Measurements from ENCODE around the gene RAD9A.

Gene RAD9A

DNA sequence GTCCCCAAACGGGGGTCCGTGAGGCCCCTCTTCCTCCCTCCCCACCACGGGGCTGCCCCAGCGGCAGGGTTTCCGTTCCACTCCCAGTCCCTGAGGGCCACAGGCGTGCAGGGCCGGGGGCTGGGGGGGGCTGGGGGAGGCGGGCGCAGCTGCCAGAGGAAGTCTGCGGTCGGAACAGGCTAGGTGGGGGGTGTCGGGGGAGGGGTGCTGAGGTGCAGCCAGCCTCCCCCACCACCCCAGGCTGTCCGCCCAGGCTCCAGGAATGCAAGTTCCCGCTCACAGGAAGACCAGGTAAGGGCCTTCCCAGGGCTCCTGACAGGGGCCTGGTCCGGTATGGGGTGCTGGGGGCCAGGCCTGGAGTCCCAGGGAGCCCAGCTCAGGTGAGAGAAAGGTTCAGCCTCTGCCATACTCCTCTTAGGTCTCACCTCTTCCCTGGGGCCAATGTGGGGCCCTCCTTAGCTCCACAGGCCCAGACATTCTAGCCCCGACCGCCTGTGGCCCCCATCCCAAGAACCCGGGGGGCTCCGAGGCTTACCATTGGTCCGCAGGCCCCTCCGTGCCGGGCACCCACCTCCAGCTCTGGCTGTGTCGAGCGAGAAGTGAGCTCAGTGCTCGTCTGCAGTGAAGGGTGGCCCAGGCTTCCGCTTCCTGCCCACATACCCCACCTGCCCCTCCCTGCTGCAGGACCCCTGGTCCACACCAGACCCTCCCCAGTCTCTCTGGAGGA lies 45.5 kb downstream of the RAD9A start, which contains the start of gene PTPRCAP:
PTPRCAP (minus strand) TSS at position 601 of the 727 bp plus-strand sequence; CDS start at position 538, 63 bp downstream.
- DNase-seq (ENCODE audit: low read depth): peak; percentile 96
- TF ChIP-seq POLR2A (IDR thresholded peaks at IDR 0.05; ENCODE audit: extremely low read depth, insufficient read length): peak; percentile 96
- TF ChIP-seq, protein P1, sequence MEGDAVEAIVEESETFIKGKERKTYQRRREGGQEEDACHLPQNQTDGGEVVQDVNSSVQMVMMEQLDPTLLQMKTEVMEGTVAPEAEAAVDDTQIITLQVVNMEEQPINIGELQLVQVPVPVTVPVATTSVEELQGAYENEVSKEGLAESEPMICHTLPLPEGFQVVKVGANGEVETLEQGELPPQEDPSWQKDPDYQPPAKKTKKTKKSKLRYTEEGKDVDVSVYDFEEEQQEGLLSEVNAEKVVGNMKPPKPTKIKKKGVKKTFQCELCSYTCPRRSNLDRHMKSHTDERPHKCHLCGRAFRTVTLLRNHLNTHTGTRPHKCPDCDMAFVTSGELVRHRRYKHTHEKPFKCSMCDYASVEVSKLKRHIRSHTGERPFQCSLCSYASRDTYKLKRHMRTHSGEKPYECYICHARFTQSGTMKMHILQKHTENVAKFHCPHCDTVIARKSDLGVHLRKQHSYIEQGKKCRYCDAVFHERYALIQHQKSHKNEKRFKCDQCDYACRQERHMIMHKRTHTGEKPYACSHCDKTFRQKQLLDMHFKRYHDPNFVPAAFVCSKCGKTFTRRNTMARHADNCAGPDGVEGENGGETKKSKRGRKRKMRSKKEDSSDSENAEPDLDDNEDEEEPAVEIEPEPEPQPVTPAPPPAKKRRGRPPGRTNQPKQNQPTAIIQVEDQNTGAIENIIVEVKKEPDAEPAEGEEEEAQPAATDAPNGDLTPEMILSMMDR (IDR thresholded peaks at IDR 0.05; ENCODE audit: low read depth, low read length): no peak
- TF ChIP-seq MYC (IDR thresholded peaks at IDR 0.05; ENCODE audit: low read depth, low read length): peak; percentile 51; the same call in 1 of the 2 replicates
- TF ChIP-seq, protein P2, sequence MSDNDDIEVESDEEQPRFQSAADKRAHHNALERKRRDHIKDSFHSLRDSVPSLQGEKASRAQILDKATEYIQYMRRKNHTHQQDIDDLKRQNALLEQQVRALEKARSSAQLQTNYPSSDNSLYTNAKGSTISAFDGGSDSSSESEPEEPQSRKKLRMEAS (IDR thresholded peaks at IDR 0.05; ENCODE audit: low read depth, low read length): peak; percentile 31; the same call in 1 of the 2 replicates
- H3K4me3 ChIP-seq (ENCODE audit: low read depth, low read length): peak within 1 kb of the TSS; percentile 94

DNA sequence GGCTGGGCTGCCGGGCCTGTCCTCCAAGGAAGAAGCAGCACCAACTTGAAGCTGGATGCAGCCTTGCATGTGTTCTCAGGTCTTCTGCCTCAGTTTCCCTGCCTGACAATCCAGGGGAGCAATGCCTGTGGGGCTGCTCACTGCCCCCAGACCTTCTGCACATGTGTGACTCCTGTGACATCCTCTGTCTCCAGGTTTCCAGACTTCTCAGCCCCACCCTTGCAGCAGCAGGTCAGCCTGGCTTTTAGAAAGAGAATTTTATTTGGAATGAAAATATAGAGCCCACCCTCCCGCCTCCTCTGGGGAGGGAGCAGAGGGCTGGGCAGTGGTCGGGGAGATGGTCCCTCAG lies 46.0 kb downstream of the RAD9A start:
- H3K4me3 ChIP-seq (ENCODE audit: low read depth, low read length): peak overlapping the region; percentile 94
- TF ChIP-seq, protein P2 (IDR thresholded peaks at IDR 0.05; ENCODE audit: low read depth, low read length): no peak
- no peak for TF ChIP-seq POLR2A (IDR thresholded peaks at IDR 0.05; ENCODE audit: extremely low read depth, insufficient read length)
- TF ChIP-seq, protein P1 (IDR thresholded peaks at IDR 0.05; ENCODE audit: low read depth, low read length): no peak
- TF ChIP-seq MYC (IDR thresholded peaks at IDR 0.05; ENCODE audit: low read depth, low read length): no peak
- DNase-seq (ENCODE audit: low read depth): no peak

DNA sequence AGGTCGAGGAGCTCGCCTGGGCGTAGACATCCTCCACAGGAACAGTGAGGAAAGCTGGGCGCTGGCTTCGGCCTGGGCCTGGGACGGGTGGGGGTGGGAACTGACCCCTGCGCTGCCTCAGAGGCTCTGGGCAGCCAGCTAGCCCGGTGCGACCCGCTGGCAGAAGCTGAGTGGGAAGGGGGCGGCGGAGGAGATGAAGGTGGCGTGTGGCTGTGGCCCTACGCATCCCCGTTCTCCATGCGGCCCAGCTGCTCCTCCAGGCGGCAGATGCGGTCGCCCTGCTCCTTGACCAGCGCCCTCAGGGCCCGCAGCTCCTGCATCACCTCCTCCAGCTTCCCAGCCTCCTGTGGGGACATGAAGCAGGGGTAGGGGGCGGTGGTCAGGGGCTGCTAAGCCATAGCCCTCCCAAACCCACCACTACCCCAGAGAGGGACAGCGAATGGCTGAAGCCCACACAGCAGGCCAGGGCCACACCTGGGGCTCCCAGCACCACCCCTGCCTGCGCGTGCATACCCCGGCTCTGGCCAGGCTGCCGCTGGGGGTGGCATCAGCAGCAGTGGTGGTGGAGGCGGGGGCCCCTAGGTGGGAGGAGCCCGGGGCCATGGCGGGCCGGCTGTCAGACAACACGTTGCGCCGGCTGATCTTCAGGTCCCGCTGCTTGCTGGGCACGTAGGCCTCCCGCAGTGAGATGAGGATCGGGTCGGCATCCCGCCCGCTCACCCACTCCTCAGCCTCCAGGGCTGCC lies 46.5 kb downstream of the RAD9A start:
- H3K4me3 ChIP-seq (ENCODE audit: low read depth, low read length): peak overlapping the region; percentile 94
- TF ChIP-seq, protein P2 (IDR thresholded peaks at IDR 0.05; ENCODE audit: low read depth, low read length): peak; percentile 80
- TF ChIP-seq POLR2A (IDR thresholded peaks at IDR 0.05; ENCODE audit: extremely low read depth, insufficient read length) (peak; percentile 77), MYC (IDR thresholded peaks at IDR 0.05; ENCODE audit: low read depth, low read length) (peak; percentile 60; the same call in 1 of the 2 replicates)
- TF ChIP-seq, protein P1 (IDR thresholded peaks at IDR 0.05; ENCODE audit: low read depth, low read length): peak; percentile 1
- peak; percentile 92 for DNase-seq (ENCODE audit: low read depth)

DNA sequence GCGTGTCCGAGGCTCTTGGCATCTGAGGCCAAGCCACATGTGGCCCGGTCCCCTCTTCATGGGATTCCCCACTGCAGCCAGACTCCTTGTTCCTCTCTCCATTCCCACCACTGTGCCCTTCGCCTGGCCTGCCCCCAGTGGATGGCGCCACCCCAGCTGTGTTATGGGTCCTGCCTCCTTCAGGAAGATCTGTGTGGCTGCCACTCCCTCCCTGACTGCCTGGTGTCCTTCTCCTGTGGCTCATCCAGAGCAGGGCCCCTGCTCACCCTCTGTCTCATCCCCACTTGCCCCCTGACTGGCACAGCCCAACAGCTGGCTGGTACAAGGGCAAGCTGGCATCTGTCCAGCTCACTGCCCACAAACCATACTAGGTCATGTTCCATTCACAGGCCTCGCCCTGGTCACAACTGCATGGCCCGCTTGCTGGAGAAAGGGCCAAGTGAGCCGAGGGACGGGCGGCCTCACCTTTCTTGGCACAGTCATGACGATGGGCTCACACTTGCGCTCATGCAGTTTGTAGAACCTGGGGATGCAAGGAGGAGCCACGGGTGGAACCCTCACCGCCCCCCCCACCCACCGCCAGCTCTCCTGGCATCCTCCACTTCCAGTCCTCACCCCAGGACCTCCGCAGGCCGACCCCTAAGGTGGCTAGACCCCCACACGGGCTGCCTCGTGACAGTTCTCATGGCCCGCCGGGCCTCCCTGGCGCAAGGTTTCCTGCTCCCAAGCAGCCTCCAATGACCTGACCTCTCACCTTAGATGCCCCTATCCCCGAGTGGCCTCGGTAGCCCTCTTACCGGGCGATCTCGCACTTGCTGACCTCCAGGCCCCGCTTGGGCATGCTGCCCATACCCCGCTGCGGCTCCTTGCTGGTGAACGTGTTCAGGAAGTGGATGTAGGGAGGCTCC lies 47.8 kb downstream of the RAD9A start:
- TF ChIP-seq, protein P1 (IDR thresholded peaks at IDR 0.05; ENCODE audit: low read depth, low read length): peak; percentile 65
- TF ChIP-seq MYC (IDR thresholded peaks at IDR 0.05; ENCODE audit: low read depth, low read length): no peak
- peak; percentile 79 for DNase-seq (ENCODE audit: low read depth)
- H3K4me3 ChIP-seq (ENCODE audit: low read depth, low read length): peak overlapping the region; percentile 94

DNA sequence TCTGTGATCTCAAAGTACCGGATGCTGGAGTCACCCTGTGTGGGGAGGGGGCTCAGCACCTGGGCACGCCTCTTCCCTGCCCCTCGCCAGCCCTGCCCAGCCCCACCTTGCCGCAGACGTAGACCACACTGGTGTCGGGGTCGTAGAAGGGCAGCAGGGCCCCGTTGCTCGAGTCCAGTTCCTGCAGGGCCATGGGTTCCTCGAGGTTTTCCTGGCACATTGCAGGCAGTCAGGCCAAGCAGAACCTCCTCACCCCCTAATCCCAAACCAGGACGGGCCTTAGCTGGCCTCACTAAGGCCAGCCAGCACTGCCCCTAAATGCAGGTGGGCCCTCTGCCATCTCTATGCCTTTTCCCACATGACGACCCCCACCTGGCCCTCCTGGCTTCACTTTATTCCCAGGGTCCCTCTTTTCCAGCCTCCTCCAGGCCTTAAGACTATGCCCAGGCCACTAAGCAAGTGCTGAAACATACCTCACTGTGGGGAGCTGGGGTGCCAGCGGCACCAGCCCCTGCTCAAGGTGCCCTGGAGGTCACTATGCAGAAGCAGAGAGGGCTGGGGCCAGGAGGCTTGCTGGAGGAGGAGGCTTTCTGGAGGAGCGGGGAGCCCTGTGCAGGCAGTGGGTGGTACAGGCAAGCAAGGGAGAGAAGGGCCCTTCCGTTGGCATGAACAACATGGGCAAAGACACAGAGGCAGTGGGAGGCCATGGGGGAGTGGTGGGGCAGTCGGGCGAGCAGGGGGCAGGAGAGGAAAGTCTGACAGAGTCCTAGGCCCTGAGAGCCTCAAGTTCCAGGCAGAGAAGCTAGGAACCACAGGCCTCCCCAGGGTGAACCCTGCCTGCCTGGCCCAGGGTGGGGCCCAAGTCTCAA lies 48.7 kb downstream of the RAD9A start:
- no peak overlapping the region for H3K4me3 ChIP-seq (ENCODE audit: low read depth, low read length)
- no peak for TF ChIP-seq POLR2A (IDR thresholded peaks at IDR 0.05; ENCODE audit: extremely low read depth, insufficient read length)
- no peak for TF ChIP-seq MYC (IDR thresholded peaks at IDR 0.05; ENCODE audit: low read depth, low read length)
- TF ChIP-seq, protein P1 (IDR thresholded peaks at IDR 0.05; ENCODE audit: low read depth, low read length): no peak
- TF ChIP-seq, protein P2 (IDR thresholded peaks at IDR 0.05; ENCODE audit: low read depth, low read length): no peak

More for the DNA sequence above, 48.7 kb downstream of the RAD9A start:
- DNase-seq (ENCODE audit: low read depth): peak; percentile 33

All from NB4 (cell line).